GM18508 (cell line): ENCODE results near the gene RILPL1.
"Not testable (repeated sequence)": the region's sequence is repeated elsewhere in the genome, so short reads cannot be mapped to it uniquely, and the experiment has no call there.

Experiments used
- ATAC-seq: cut with Tn5 transposase; IDR thresholded peaks from one replicate; pipeline ENCODE4 v1.9.1; 2021; ENCODE audit warnings: moderate number of reproducible peaks; ENCODE audit not compliant: insufficient read depth, unreplicated experiment

Gene RILPL1

DNA sequence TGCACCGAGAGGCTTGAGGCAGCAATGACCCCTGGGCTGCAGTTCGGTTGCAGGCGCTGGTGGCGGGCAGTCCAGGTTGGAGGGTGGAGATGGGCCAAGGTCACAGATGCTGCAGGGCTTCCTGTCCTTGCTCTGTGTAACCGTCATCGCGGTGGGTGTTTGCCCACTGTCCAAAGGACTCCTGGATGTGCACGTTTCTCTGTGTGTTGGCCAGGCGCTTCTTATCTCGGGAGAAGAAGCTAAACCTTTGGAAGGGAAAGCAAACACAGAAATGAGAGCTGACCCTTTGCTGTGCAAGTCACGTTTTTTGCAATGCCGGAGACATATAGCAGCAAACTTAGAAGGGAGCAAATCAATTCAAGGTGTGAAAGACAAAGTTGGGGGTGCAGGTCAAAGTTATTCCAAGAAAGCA is 61.1 kb downstream of the RILPL1 start:
- ATAC-seq = no peak

DNA sequence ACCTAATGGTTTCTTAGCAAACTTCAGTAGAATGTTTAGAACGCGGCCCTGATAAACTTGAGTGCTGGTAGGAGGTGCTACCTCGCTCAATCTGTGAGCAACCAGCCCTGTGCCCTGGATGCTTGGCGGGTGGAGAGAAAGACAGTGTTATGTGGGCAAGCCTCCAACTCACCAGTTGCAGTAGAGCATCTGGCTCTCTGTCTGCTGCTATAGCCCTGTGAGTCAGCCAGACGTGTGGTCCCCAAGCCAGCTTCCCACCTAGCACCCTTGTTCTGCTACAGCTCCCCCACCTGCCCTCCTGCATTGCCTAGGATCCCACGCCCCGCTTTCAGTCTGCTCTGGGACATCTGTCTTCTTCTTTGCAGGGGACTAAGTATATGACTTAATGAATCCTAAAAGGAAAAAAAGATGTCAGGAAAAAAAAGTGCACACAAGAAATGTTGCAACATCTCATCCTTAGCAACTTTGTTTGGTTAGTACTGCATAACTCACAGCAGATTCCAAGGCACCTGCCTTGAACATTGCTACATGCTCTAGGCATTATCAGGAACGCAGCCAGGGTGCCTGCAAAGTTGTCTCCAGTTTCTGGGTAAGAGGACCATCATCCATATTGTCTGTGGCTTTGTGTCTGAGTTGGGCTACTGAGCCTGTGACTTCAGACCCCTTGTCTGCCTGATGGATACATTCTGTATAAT is 62.0 kb downstream of the RILPL1 start:
- ATAC-seq = no peak

DNA sequence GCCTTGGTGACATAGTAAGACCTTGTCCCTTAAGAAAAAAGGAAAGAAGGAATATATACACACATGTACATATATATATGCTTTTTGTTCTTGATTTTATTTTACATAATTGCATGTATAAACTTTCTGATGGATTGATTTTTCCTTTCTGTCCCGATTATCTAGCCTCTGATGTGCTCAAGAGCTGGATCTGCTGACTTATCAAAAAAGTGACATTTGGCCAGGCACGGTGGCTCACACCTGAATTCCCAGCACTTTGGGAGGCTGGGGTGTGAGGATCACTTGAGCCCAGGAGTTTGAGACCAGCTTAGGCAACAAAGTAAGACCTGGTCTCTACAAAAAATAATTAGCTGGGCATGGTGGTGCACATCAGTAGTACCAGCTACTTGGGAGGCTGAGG is 63.5 kb downstream of the RILPL1 start:
- no peak for ATAC-seq

DNA sequence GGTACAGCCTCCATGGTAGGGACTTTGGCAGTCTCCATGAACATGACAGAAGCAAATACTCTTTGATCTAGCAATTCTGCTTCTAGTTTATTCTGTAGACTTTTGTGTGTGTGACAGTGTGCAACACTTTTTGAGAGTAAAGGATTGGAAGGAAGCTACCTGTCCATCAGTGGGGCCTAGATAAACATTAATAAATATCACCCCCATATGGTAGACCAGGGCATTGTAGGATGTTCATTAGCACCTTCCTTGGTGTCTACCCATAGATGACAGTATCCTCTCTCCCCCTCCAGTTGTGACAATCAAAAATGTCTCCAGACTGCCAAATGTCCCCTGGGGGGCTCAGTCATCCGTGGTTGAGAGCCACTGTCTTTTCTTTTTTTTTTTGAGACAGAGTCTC is 64.7 kb downstream of the RILPL1 start:
- ATAC-seq = no peak

DNA sequence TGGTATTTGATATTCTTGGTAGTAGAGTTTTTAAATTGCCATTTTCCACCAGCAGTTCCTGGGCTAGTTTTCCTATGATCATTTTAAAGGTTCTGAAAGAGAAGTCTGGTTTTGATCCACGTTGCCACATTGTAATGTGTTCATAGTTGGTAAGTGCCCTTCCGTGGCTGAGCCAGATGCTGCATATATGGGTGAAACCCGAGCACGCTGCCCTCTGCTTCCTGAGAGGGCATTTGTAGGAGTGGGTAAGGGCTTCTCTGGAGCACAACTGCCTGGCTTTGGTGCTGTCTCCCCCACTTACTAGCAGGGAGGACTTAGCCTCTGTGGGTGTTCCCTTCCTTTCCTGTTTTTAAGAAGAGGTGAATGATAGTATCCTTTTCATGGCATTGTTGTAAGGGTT is 68.4 kb downstream of the RILPL1 start:
- ATAC-seq = no peak

DNA sequence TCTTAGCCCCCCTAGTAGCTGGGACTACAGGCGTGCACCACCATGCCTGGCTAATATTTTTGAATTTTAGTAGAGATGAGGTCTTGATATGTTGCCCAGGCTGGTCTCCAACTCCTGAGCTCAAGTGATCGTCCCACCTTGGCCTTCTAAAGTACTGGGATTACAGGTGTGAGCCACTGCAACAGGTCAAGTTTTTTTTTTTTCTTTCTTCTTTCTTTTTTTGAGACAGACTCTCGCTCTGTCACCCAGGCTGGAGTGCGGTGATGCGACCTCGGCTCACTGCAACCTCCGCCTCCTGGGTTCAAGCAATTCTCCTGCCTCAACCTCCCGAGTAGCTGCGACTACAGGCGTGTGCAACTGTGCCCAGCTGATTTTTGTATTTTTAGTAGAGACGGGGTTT is 70.3 kb downstream of the RILPL1 start:
- not testable (repeated sequence) for ATAC-seq

DNA sequence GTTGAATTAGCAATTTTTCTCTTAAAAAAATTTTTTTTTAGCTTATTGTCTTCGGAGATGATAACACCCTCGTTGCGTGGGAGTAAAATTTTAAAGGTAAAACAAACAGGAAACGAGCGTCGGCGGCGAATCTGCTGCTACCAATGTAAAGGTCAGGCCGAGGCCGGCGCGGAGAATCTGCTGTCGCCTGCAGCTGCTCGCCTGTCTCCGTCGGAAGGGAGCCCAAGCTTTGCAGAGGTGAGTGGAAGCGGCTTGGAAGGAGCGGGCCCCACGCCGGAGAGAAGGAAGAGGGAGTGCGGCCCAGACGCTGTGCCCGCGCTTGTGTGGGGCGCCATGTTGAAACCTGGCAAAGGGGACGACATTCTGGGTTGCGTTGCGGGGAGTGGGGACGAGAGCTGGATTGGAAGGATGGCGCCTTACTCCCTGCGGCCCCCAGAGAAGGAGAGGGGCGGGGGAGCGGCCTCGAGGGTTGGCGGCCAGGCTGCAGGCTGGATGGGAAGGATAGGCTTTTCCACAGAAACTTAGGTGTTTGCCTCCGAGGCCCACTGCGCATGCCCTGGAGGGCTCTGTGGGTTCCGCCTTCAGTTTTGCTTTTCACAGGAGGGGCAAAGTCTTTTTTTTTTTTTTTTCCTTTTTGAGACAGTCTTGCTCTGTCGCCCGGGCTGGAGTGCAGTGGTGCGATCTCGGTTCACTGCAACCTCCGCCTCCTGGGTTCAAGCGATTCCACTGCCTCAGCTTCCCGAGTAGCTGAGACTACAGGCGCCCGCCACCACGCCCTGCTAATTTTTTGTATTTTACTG is 75.3 kb downstream of the RILPL1 start, which contains the start of gene SNRNP35:
Gene SNRNP35 (plus strand): TSS at position 160 of the 800 bp plus-strand sequence. CDS start 7,402 bp downstream, outside the sequence.
- no peak for ATAC-seq

DNA sequence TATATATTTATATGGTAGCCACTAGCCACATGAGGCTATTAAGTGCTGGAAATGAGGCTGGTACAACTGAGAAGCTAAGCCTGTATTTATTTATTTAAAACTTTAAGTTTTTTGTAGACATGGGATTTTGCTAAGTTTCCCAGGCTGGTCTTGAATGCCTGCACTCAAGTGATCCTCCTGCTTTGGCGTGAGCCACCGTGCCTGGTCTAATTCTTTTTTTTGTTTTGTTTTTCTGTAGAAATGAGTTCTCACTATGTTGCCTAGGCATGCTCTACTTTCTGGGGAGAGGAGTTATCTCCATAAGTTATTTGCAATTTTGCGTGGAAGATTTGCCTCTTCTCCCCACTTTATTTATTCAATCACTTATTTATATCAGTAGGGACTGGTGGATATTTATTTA is 80.4 kb downstream of the RILPL1 start:
- no peak for ATAC-seq

DNA sequence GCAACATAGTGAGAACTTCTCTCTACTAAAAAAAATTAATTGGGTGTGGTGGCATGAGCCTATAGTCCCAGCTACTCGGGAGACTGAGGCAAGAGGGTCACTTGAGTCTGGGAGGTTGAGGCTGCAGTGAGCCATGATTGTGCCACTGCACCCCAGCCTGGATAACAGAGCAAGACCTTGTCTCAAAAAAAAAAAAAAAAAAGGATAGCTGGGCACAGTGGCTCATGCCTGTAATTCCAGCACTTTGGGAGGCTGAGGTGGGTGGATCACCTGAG is 81.3 kb downstream of the RILPL1 start:
- ATAC-seq = not testable (repeated sequence)

DNA sequence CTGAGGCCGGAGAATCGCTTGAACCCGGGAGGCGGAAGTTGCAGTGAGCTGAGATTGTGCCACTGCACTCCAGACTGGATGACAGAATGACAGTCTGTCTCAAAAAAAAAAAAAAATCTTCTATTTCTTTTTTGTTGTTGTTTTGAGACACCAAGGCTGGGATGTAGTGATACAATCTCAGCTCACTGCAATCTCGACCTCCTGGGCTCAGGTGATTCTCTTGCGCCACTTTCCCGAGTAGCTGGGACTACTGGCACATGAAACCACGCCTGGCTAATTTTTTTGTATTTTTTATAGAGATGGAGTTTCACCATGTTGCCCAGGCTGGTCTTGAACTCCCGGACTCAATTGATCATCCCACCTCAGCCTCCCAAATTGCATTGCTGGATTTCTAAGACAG is 82.9 kb downstream of the RILPL1 start:
- ATAC-seq = no peak

DNA sequence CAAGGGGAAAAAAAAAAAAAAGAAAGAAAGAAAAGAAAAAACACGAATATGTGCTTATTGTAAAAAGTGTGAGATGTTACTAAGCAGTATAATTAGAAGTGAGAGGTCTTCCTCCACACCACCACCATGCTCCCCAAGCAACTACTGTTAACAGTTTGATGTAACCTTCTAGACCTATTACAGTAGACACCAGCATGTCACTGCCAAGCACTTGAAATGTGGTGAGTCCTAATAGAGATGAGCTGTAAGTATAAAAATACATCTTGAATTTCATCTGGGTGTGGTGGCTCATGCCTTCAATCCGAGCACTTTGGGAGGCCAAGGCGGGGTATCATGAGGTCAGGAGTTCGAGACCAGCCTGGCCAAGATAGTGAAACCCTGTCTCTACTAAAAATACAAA is 83.7 kb downstream of the RILPL1 start:
- no peak for ATAC-seq

DNA sequence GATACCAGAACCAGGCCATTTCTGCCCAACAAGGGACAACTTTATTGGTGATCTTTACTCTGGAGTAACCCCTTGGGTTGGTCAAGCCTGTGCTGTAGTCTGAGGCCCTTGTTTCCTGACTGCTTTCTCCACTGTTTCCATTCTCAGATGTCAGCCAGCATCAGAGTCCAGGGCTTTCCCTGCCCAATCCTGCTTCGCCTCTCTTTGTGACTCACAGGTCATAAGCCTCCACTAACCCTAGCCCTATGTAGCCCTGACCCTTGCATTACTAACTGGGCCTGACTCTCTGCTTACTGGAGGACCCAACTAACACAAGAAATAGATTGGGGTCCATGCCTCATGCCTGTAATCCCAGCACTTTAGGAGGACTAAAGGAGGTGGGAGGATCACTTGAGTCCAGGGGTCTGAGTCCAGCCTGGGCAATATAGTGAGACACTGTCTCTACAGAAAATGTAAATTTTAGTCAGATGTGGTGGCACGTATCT is 84.2 kb downstream of the RILPL1 start:
- ATAC-seq = no peak

DNA sequence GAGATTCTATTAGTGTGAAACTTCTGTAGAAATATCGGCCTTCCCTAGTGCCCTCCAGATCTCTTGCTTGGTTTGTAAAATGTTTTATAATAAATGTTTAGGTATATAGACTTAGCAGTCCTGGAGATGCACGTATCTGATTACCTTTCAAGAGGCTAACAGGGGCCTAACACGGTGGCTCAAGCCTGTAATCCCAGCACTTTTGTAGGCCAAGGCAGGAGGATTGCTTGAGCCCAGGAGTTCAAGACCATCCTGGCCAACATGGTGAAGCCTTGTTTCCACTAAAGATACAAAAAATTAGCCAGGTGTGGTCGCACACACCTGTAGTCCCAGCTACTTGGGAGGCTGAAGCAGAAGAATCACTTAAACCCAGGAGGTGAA is 87.2 kb downstream of the RILPL1 start:
- no peak for ATAC-seq

DNA sequence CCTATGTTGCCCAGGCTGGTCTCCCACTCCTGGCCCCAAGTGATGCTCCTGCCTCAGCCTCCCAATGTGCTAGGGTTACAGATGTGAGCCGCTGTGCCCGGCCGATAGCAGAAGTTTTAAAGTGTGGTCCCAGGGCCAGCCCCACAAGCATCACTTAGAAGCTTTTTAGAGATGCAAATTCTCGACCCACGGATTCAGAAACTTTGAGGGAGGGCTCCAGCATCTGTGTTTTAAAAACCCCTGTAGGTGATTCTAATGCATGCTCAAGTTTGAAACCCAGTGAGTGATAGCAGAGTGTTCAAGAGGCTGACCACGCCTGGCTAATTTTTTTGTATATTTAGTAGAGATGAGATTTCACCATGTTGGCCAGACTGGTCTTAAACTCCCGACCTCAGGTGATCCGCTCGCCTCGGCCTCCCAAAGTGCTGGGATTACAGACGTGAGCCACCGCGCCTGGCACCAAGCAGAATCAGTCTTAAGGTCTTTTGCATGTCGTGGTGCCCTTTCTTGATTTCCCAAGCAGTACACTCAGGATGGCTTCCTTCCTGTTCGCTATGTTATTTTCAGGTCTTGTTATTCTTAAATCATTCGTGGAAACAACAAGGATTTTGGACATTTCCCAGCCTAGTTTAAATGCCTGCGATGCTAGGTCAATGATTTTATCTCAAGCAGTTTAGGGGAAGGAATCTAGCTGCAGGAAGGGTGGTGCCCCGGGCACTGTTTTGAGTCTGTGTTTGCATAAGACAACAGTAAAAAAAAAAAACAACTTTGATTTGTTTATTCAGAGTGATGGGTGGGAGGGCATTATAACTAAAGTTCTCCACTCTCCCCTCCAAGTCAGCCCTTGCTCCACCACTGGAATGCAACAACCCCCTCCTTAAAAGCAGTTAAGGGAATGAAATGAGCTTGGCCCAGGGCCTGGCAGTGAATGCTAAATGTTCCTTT is 87.9 kb downstream of the RILPL1 start:
- ATAC-seq = no peak

DNA sequence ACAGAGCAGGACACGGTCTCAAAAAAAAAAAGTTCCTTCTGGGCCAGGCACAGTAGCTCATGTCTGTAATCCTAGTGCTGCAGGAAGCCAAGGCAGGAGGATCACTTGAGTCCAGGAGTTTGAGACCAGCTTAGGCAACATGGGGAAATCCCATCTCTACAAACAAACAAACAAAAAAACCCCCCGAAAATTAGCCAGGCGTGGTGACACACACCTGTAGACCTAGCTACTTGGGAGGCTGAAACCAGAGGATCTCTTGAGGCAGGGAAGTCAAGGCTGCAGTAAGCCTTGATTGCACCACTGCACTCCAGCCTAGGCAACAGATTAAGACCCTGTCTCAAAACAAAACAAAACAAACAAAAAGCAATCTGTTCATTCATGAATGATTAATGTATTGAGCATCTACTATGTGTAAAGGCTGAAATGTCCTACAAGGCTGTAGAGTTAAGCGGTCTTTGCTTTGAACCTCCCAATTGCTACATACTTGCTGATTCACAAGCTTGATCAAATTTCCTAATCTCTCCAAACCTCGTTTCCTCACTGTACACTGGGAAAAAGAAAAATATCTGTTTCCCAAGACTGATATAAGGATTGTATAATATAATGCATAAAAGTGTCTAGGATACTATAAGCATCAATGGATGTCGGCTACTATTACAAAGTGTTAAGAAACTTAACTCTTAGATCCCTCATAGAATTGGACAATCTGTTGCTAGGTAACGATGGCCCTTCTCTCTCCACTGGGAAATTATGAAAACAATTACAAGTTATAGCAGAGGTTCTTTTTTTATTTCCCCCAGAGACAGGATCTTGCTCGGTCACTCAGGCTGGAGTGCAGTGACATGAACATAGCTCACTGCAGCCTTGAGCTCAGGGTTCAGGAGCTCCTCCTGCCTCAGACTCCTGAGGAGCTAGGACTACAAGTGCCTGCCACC is 89.2 kb downstream of the RILPL1 start:
- no peak for ATAC-seq

DNA sequence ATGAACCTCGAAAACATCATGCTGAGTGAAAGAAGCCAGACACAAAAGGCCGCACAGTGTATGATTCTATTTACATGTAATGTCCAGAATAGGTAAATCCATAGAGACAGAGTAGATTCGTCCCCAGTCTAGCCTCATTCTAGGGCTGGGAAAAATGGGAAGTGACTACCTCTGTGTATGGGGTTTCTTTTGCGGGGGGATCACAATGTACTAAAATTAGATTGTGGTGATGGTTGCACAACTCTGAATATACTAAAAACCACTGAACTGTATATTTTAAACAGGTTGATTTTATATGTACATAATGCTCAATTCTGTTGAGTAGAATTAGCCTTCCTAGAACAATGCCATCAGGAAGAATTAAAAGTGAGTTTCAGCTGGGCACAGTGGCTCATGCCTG is 90.7 kb downstream of the RILPL1 start:
- ATAC-seq = no peak

DNA sequence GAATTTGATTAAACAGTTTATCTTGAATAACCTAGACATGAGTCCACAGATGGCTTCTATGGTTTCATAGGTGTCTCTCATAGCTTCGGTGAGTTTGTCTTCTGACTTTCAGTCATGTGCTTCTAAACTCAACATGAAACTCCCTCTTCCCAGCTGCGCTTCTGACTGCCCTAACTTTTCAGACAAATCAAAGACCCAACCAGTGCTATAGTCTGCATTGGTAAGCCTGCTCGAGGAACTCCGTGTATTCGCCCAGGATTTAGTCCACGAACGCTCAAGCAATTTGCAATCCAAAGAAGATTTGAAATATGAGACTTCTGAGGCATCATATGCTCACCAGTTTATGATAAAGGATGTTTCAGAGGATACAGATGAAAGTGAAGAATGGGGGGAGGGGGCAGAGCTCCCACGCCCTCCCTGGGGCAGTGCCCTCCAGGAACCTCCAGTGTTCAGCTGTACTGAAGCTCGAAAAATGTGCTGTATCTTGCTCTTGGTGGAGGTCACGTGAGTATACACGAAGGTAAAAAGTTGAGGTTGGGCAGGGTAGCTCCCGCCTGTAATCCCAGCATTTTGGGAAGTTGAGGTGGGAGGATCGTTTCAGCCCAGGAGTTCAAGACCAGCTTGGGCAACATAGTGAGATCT is 91.9 kb downstream of the RILPL1 start:
- no peak for ATAC-seq

DNA sequence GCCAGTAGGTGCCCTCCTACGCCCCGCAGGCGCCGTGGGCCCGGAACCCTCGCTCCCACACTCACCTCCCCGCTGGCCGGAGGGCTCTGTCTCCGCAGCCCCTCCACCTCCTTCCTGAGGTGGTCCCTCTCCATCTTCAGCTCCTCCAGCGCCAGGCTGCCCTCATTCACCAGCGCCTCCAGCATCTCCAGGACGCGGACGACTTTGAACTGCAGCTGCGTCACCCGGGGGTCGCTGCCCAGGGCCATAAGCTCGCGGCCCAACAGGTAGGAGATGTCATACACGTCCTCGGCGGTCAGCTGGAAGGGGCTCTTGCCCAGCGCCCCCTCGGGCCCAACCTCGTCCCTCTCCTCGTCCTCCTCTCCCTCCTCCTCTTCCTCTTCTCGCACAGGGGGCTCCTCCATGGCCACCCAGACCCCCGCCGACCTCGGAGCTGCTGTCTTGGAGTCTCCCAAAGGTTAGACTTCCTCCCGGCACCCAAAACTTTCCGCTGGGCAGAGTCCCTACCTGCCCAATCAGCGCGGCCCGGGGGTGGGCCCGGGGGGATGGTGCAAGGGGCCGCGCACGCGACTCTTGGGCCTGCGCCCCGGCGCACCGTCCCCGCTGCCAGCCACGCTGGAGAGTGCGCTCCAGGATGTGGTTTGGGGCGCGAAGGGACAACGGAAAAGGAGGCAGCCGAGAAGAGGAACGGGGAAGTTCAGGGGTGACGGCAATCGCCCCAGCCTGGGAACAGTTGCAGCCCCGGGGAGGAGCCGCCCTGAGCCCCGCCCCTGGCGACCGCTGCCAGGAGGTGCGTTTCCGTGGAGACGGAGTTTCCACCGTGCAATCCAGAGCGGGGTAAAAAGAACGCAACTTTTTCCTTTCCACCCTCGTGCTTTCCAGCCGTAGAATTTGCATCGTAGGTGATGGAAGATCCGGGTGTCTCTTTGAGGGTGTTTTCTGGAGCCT is 97.2 kb downstream of the RILPL1 start, which contains the start of gene RILPL2:
Gene RILPL2 (minus strand): TSS at position 668 of the 948 bp plus-strand sequence. CDS start 264 bp downstream, at position 404.
- peak; percentile 36 for ATAC-seq
